SK-N-SH (cell line): ENCODE data around the gene CENPP. TPM values are rescaled to one million over a fixed set of nuclear protein-coding genes. Genes with fewer than 3 reads are reported as not detected.

ENCODE experiments used
- CTCF ChIA-PET: fragments of 300-600, 350-600 bp; formaldehyde crosslinking; extraction: SDS; loops from one replicate; lab custom pipeline; 2021; lab: Yijun Ruan, JAX
- POLR2A ChIA-PET: fragments of 350-600 bp; sonication (Branson Sonifier 250); formaldehyde crosslinking; extraction: SDS; loops from one replicate; lab custom pipeline; 2020; ENCODE audit warnings: antibody characterized with exemption, inconsistent platforms; lab: Yijun Ruan, JAX
- DNase-seq: peaks from one replicate; pipeline ENCODE4 v3.0.0; 2012
- H2AFZ ChIP-seq: fragments of 200-600 bp; sonication (generic); 2 replicates; pipeline ENCODE4 v1.8.1; 2016; ENCODE audit warnings: antibody characterized with exemption, mild to moderate bottlenecking, low read depth
- H3F3A ChIP-seq: fragments of 200-600 bp; sonication (generic); replicated peaks from 2 replicates; pipeline ENCODE3; 2016; ENCODE audit warnings: antibody characterized with exemption, mild to moderate bottlenecking; ENCODE audit not compliant: insufficient read depth
- H3K27ac ChIP-seq, 2 experiments: fragments of 200-500 bp in 1 of 2; fragments of 200-600 bp in 1 of 2; sonication (Bioruptor generic) in 1 of 2; sonication (generic), shearing (Covaris generic) in 1 of 2; 2 replicates each; pipeline versions ENCODE4 v1.5.1 to v1.6.1; 2014 to 2016; ENCODE audit warnings: low read depth in 2 of 2, inconsistent platforms in 1 of 2, low read length in 1 of 2, mild to moderate bottlenecking in 1 of 2, mixed read lengths in 1 of 2
- H3K27me3 ChIP-seq: fragments of 200-600 bp; sonication (generic), shearing (Covaris generic); 2 replicates; pipeline ENCODE4 v1.6.1; 2016; ENCODE audit warnings: mixed run types; ENCODE audit not compliant: insufficient read depth
- H3K36me3 ChIP-seq, 2 experiments: fragments of 200-500 bp in 1 of 2; fragments of 200-600 bp in 1 of 2; sonication (Bioruptor generic) in 1 of 2; sonication (generic) in 1 of 2; replicated peaks in 1 of 2; 2 replicates each; pipeline versions ENCODE3 to v1.5.1; 2014 to 2016; ENCODE audit warnings: low read length in 1 of 2, mild to moderate bottlenecking in 1 of 2; ENCODE audit not compliant: insufficient read depth in 2 of 2, control insufficient read depth in 1 of 2
- H3K4me1 ChIP-seq, 2 experiments: fragments of 200-500 bp in 1 of 2; fragments of 200-600 bp in 1 of 2; sonication (Bioruptor generic) in 1 of 2; sonication (generic), shearing (Covaris generic) in 1 of 2; 2 replicates each; pipeline versions ENCODE4 v1.5.1 to v1.6.1; 2014 to 2016; ENCODE audit warnings: low read depth in 1 of 2, low read length in 1 of 2, mixed run types in 1 of 2; ENCODE audit not compliant: insufficient read depth in 2 of 2, control insufficient read depth in 1 of 2
- H3K4me2 ChIP-seq: fragments of 200-600 bp; sonication (generic), shearing (Covaris generic); 2 replicates; pipeline ENCODE4 v1.6.1; 2017; ENCODE audit warnings: mixed run types
- H3K4me3 ChIP-seq, 2 experiments: fragments of 200-500 bp in 1 of 2; fragments of 200-600 bp in 1 of 2; sonication (Bioruptor generic) in 1 of 2; sonication (generic), shearing (Covaris generic) in 1 of 2; 2 replicates each; pipeline versions ENCODE4 v1.5.1 to v1.8.1; 2014 to 2016; ENCODE audit warnings: low read depth in 2 of 2, inconsistent platforms in 1 of 2, low read length in 1 of 2, mild to moderate bottlenecking in 1 of 2, mixed read lengths in 1 of 2, moderate library complexity in 1 of 2
- H3K79me2 ChIP-seq: fragments of 200-600 bp; sonication (generic); 2 replicates; pipeline ENCODE4 v1.8.1; 2017; ENCODE audit warnings: mild to moderate bottlenecking; ENCODE audit not compliant: insufficient read depth
- H3K9ac ChIP-seq: fragments of 200-600 bp; sonication (generic); 2 replicates; pipeline ENCODE4 v1.6.1; 2017; ENCODE audit warnings: mixed run types
- H3K9me2 ChIP-seq: fragments of 200-600 bp; sonication (generic); 2 replicates; pipeline ENCODE4 v1.6.1; 2017; ENCODE audit warnings: mixed run types
- H3K9me3 ChIP-seq: fragments of 200-600 bp; sonication (generic); 2 replicates; pipeline ENCODE4 v1.6.1; 2017; ENCODE audit warnings: mixed run types, mild to moderate bottlenecking, moderate library complexity
- H4K20me1 ChIP-seq: fragments of 200-600 bp; sonication (generic); 2 replicates; pipeline ENCODE4 v1.6.1; 2017; ENCODE audit warnings: mild to moderate bottlenecking, mixed run types; ENCODE audit not compliant: insufficient read depth
- FOXM1 ChIP-seq: IDR thresholded peaks from 2 replicates; pipeline ENCODE4 v1.4.0; 2012; ENCODE audit warnings: low read depth, mild to moderate bottlenecking
- GABPA ChIP-seq: IDR thresholded peaks from 2 replicates; pipeline ENCODE4 v1.4.0; 2012; ENCODE audit warnings: low read depth, mild to moderate bottlenecking
- GATA2 ChIP-seq: sonication (generic); formaldehyde crosslinking; IDR thresholded peaks from 2 replicates; pipeline ENCODE4 v1.5.0; 2020; ENCODE audit warnings: mild to moderate bottlenecking, missing genetic modification reagents
- MEF2A ChIP-seq: IDR thresholded peaks from 2 replicates; pipeline ENCODE4 v1.4.0; 2012; ENCODE audit warnings: low read depth, borderline replicate concordance
- NFIC ChIP-seq: IDR thresholded peaks from 2 replicates; pipeline ENCODE4 v1.4.0; 2012; ENCODE audit warnings: borderline replicate concordance
- NRF1 ChIP-seq: IDR thresholded peaks from 2 replicates; pipeline ENCODE4 v1.6.1; 2012; ENCODE audit warnings: low read depth, mild to moderate bottlenecking, low read length
- RCOR1 ChIP-seq: fragments of 150-350 bp; IDR thresholded peaks from 2 replicates; pipeline ENCODE4 v1.6.1; 2017; ENCODE audit warnings: antibody characterized with exemption, low read length
- SMC3 ChIP-seq: IDR thresholded peaks from 2 replicates; pipeline ENCODE4 v1.6.1; 2012; ENCODE audit warnings: low read depth, low read length, improper control_type of control experiment
- TAF1 ChIP-seq: IDR thresholded peaks from 2 replicates; pipeline ENCODE4 v1.6.1; 2012; ENCODE audit warnings: low read depth, mild to moderate bottlenecking, low read length, moderate library complexity, borderline replicate concordance
- TCF12 ChIP-seq: IDR thresholded peaks from 2 replicates; pipeline ENCODE4 v1.4.0; 2012
- TEAD4 ChIP-seq: IDR thresholded peaks from 2 replicates; pipeline ENCODE4 v1.4.0; 2012; ENCODE audit warnings: mild to moderate bottlenecking, borderline replicate concordance; ENCODE audit not compliant: insufficient read depth
- WGBS: methylation state at CpG from one replicate; pipeline ENCODE4 v1.1.6; 2017; ENCODE audit warnings: low lambda C conversion rate; 5-methylcytosine and 5-hydroxymethylcytosine counted together
- polyA plus RNA-seq, 3 experiments: library from polyadenylated mRNA; depleted of rRNA; stranded (reverse); fragments of >200 nt; gene quantifications; 2 replicates each; pipeline ENCODE4 v1.2.3, GENCODE V29; 2012
- TF ChIP-seq, protein P1 (sequence below): IDR thresholded peaks from 2 replicates; pipeline ENCODE4 v1.6.1; 2012; ENCODE audit warnings: mild to moderate bottlenecking, low read depth, low read length, moderate library complexity
- TF ChIP-seq, protein P2 (sequence below): IDR thresholded peaks from 2 replicates; pipeline ENCODE4 v1.4.0; 2012; ENCODE audit warnings: low read depth, borderline replicate concordance
- TF ChIP-seq, protein P3 (sequence below): fragments of 150-350 bp; IDR thresholded peaks from 2 replicates; pipeline ENCODE4 v1.6.1; 2016; ENCODE audit warnings: mild to moderate bottlenecking, low read depth, low read length
- TF ChIP-seq, protein P4 (sequence below): fragments of 200-600 bp; sonication (generic); IDR thresholded peaks from 2 replicates; pipeline ENCODE4 v1.6.1; 2017; ENCODE audit warnings: antibody characterized with exemption, mild to moderate bottlenecking, moderate library complexity

CENPP gene
- polyA plus RNA-seq, 1 of the 3 experiments (the other 2 are of a cell fraction), result 1.3 TPM

DNA sequence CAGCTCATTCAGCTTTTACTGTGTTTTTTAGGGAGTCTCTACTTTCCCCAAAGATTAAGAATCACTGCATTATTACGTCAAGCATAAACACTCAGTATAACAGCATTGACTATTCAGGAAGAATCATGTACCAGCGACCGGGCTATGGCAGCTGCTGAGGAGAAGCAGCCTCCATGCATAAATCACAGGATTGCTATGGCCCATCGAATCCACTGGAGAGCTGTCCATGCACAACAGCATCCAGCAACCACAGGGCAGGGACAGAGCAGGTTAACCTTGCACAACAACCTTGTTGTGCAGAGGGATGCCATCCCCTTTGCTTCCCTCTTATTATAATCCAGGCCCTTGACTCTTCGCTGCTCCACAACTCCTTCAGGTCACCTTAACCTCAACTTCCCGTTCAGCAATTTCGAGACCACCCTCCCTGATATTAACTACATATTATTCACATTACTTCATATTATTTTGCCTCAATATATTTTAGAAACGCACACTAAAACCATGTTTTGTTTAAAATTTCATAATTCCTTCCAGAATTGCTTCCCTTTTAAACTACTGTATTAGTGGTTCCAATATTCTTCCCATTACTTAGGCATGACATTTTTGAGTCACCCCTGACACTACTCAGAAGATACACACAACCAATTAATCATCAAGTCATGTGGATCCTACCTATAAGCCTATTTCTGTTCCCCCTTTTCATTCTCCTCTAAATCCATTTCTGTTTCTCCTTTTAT, 33.2 kb upstream of the CENPP start:
- TF ChIP-seq, protein P1, sequence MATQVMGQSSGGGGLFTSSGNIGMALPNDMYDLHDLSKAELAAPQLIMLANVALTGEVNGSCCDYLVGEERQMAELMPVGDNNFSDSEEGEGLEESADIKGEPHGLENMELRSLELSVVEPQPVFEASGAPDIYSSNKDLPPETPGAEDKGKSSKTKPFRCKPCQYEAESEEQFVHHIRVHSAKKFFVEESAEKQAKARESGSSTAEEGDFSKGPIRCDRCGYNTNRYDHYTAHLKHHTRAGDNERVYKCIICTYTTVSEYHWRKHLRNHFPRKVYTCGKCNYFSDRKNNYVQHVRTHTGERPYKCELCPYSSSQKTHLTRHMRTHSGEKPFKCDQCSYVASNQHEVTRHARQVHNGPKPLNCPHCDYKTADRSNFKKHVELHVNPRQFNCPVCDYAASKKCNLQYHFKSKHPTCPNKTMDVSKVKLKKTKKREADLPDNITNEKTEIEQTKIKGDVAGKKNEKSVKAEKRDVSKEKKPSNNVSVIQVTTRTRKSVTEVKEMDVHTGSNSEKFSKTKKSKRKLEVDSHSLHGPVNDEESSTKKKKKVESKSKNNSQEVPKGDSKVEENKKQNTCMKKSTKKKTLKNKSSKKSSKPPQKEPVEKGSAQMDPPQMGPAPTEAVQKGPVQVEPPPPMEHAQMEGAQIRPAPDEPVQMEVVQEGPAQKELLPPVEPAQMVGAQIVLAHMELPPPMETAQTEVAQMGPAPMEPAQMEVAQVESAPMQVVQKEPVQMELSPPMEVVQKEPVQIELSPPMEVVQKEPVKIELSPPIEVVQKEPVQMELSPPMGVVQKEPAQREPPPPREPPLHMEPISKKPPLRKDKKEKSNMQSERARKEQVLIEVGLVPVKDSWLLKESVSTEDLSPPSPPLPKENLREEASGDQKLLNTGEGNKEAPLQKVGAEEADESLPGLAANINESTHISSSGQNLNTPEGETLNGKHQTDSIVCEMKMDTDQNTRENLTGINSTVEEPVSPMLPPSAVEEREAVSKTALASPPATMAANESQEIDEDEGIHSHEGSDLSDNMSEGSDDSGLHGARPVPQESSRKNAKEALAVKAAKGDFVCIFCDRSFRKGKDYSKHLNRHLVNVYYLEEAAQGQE, result 0 out of 2 replicates have a peak, but pooled peaks have one; percentile 34
- no peak for TF ChIP-seq TCF12

DNA sequence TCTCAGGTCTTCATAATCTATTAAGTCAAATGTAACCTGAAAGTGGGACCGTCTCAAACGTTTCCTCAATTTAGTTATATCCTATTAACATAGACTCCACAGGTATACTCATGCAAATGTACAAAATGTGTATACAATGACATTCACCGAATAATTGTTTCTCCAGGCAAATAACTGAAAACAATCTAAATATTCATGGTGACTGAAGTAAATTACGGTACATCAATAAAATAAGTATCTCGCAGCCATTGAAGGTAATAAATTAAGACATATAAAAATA, 32.7 kb upstream of the CENPP start:
- peak overlapping the region; percentile 91 for H3K4me2 ChIP-seq
- H3K4me3 ChIP-seq, result peak overlapping the region; percentile 81 to 87
- no peak for DNase-seq
- H3K27me3 ChIP-seq, result no peaks in the 10 kb centered on the region
- H2AFZ ChIP-seq, result peak overlapping the region; percentile 82
- POLR2A ChIA-PET, result no interaction called here
- 0 out of 2 replicates have a peak, but pooled peaks cover 7% of the 10 kb centered on the region for H4K20me1 ChIP-seq
- CTCF ChIA-PET, result no interaction called here
- no peaks in the 10 kb centered on the region for H3K9me2 ChIP-seq
- WGBS, result 3% methylated on average over 5 of the region's 5 CpGs
- TF ChIP-seq TEAD4 (no peak), MEF2A (no peak), NFIC (no peak), FOXM1 (no peak), RCOR1 (no peak), GABPA (no peak), TAF1 (no peak), SMC3 (no peak), GATA2 (no peak), NRF1 (no peak)
- TF ChIP-seq, protein P2, sequence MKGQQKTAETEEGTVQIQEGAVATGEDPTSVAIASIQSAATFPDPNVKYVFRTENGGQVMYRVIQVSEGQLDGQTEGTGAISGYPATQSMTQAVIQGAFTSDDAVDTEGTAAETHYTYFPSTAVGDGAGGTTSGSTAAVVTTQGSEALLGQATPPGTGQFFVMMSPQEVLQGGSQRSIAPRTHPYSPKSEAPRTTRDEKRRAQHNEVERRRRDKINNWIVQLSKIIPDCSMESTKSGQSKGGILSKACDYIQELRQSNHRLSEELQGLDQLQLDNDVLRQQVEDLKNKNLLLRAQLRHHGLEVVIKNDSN, result no peak
- TF ChIP-seq, protein P3, sequence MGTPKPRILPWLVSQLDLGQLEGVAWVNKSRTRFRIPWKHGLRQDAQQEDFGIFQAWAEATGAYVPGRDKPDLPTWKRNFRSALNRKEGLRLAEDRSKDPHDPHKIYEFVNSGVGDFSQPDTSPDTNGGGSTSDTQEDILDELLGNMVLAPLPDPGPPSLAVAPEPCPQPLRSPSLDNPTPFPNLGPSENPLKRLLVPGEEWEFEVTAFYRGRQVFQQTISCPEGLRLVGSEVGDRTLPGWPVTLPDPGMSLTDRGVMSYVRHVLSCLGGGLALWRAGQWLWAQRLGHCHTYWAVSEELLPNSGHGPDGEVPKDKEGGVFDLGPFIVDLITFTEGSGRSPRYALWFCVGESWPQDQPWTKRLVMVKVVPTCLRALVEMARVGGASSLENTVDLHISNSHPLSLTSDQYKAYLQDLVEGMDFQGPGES, result no peak
- TF ChIP-seq, protein P4, sequence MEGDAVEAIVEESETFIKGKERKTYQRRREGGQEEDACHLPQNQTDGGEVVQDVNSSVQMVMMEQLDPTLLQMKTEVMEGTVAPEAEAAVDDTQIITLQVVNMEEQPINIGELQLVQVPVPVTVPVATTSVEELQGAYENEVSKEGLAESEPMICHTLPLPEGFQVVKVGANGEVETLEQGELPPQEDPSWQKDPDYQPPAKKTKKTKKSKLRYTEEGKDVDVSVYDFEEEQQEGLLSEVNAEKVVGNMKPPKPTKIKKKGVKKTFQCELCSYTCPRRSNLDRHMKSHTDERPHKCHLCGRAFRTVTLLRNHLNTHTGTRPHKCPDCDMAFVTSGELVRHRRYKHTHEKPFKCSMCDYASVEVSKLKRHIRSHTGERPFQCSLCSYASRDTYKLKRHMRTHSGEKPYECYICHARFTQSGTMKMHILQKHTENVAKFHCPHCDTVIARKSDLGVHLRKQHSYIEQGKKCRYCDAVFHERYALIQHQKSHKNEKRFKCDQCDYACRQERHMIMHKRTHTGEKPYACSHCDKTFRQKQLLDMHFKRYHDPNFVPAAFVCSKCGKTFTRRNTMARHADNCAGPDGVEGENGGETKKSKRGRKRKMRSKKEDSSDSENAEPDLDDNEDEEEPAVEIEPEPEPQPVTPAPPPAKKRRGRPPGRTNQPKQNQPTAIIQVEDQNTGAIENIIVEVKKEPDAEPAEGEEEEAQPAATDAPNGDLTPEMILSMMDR, result no peak
- H3K9me3 ChIP-seq, result no peaks in the 10 kb centered on the region
- peak overlapping the region; percentile 77 to 80 for H3K27ac ChIP-seq
- H3F3A ChIP-seq, result peaks cover 19% of the 10 kb centered on the region
- peaks cover 37 to 41% of the 10 kb centered on the region in 2 experiments for H3K36me3 ChIP-seq
- peaks cover 58% of the 10 kb centered on the region for H3K79me2 ChIP-seq
- H3K4me1 ChIP-seq, result peaks cover 5 to 15% of the 10 kb centered on the region in 2 experiments; a peak in 3 of 4 replicates
- H3K9ac ChIP-seq, result peak overlapping the region; percentile 89

More for the DNA sequence above, 33.2 kb upstream of the CENPP start:
- Histone ChIP-seq H3K4me1 (peaks cover 5 to 15% of the 10 kb centered on the region in 2 experiments; a peak in 3 of 4 replicates), H3K79me2 (peaks cover 63% of the 10 kb centered on the region), H3K9me3 (no peaks in the 10 kb centered on the region), H3K4me3 (peak overlapping the region; percentile 81 to 87), H3K27me3 (no peaks in the 10 kb centered on the region), H3K27ac (peak overlapping the region; percentile 77 to 80; a peak in 3 of 4 replicates), H2AFZ (no peak overlapping the region), H3K36me3 (peaks cover 37 to 41% of the 10 kb centered on the region in 2 experiments), H3K9me2 (no peaks in the 10 kb centered on the region), H3F3A (peaks cover 21% of the 10 kb centered on the region), H4K20me1 (0 out of 2 replicates have a peak, but pooled peaks cover 7% of the 10 kb centered on the region), H3K9ac (peak overlapping the region; percentile 89), H3K4me2 (peak overlapping the region; percentile 91)
- ChIA-PET CTCF (interaction anchor here (0.9 to 4.2 kb wide), 4 partner anchors 9 to 153 kb away, joined by 3 to 32 read pairs (median 6); partner anchors contain the start of gene NOL8), POLR2A (no interaction called here)
- WGBS, result 17% methylated on average over 8 of the region's 8 CpGs
- DNase-seq, result peak; percentile 2
